HEK293 (cell line): ENCODE results near the gene SYTL1.

ENCODE experiments used
- CTCF ChIA-PET: fragments of 350-600 bp; formaldehyde crosslinking; extraction: SDS; loops from one replicate; lab custom pipeline; 2021; ENCODE audit warnings: antibody characterized with exemption; lab: Yijun Ruan, JAX
- POLR2A ChIA-PET: fragments of 300-600 bp; formaldehyde crosslinking; extraction: SDS; loops from one replicate; lab custom pipeline; 2020; ENCODE audit warnings: antibody characterized with exemption, inconsistent platforms; lab: Yijun Ruan, JAX
- H3K27ac ChIP-seq: fragments of 200-500 bp; sonication (Bioruptor generic); 2 replicates; pipeline ENCODE4 v1.5.1; 2014; ENCODE audit warnings: low read depth, low read length, control low read depth, inconsistent platforms; ENCODE audit errors: extremely low read depth
- H3K36me3 ChIP-seq, 2 experiments: fragments of 200-500 bp in 1 of 2; sonication (Bioruptor generic) in 1 of 2; 1 replicate in 1 of 2; 2 replicates in 1 of 2; pipeline ENCODE4 v1.5.1; 2014 to 2017; ENCODE audit warnings: inconsistent platforms in 2 of 2, low read length in 2 of 2; ENCODE audit not compliant: control insufficient read depth in 2 of 2, insufficient read depth in 1 of 2
- H3K4me1 ChIP-seq: fragments of 200-500 bp; sonication (Bioruptor generic); 2 replicates; pipeline ENCODE4 v1.5.1; 2014; ENCODE audit warnings: mild to moderate bottlenecking, low read length, inconsistent platforms; ENCODE audit not compliant: control insufficient read depth, insufficient read depth
- H3K4me3 ChIP-seq: 2 replicates; pipeline ENCODE4 v1.5.1; 2011; ENCODE audit warnings: low read depth, mild to moderate bottlenecking, control low read depth, low read length, moderate library complexity
- H3K9me3 ChIP-seq: fragments of 200-500 bp; sonication (Bioruptor generic); 2 replicates; pipeline ENCODE4 v1.5.1; 2014; ENCODE audit warnings: low read depth, low read length, inconsistent platforms; ENCODE audit not compliant: control insufficient read depth, insufficient read depth
- FEZF1 ChIP-seq: fragments of 450-650 bp; formaldehyde crosslinking; IDR thresholded peaks from 2 replicates; pipeline ENCODE4 v1.5.1; 2016; ENCODE audit warnings: missing biosample characterization, missing genetic modification characterization
- GLIS1 ChIP-seq: fragments of 450-650 bp; formaldehyde crosslinking; IDR thresholded peaks from 2 replicates; pipeline ENCODE4 v1.5.1; 2016; ENCODE audit warnings: missing biosample characterization, missing genetic modification characterization
- REPIN1 ChIP-seq: fragments of 450-650 bp; formaldehyde crosslinking; IDR thresholded peaks from 2 replicates; pipeline ENCODE4 v1.5.1; 2017; ENCODE audit warnings: missing biosample characterization, missing genetic modification characterization, low read depth
- SP2 ChIP-seq: fragments of 450-650 bp; formaldehyde crosslinking; IDR thresholded peaks from 2 replicates; pipeline ENCODE4 v1.5.1; 2016; ENCODE audit warnings: missing biosample characterization, missing genetic modification characterization
- ZBTB1 ChIP-seq: fragments of 450-650 bp; formaldehyde crosslinking; IDR thresholded peaks from 2 replicates; pipeline ENCODE4 v1.5.1; 2016; ENCODE audit warnings: missing biosample characterization, missing genetic modification characterization
- ZFHX2 ChIP-seq: fragments of 450-650 bp; formaldehyde crosslinking; conservative IDR thresholded peaks from 2 replicates; pipeline ENCODE4 v1.5.1; 2016; ENCODE audit warnings: missing biosample characterization, missing genetic modification characterization
- ZNF112 ChIP-seq: fragments of 450-650 bp; formaldehyde crosslinking; IDR thresholded peaks from 2 replicates; pipeline ENCODE4 v1.5.0; 2017; ENCODE audit warnings: missing biosample characterization, missing genetic modification characterization
- ZNF157 ChIP-seq: fragments of 450-650 bp; formaldehyde crosslinking; IDR thresholded peaks from 2 replicates; pipeline ENCODE4 v1.5.1; 2016; ENCODE audit warnings: missing biosample characterization, missing genetic modification characterization
- ZNF221 ChIP-seq: fragments of 450-650 bp; formaldehyde crosslinking; IDR thresholded peaks from 2 replicates; pipeline ENCODE4 v1.5.1; 2017; ENCODE audit warnings: missing biosample characterization, missing genetic modification characterization, borderline replicate concordance
- ZNF660 ChIP-seq: fragments of 450-650 bp; IDR thresholded peaks from 2 replicates; pipeline ENCODE4 v1.5.1; 2018; ENCODE audit warnings: missing biosample characterization, mild to moderate bottlenecking, missing genetic modification characterization
- ZNF670 ChIP-seq: fragments of 450-650 bp; formaldehyde crosslinking; IDR thresholded peaks from 2 replicates; pipeline ENCODE4 v1.5.1; 2016; ENCODE audit warnings: missing biosample characterization, missing genetic modification characterization, low read depth
- ZNF707 ChIP-seq: fragments of 450-650 bp; formaldehyde crosslinking; IDR thresholded peaks from 2 replicates; pipeline ENCODE4 v1.5.1; 2016; ENCODE audit warnings: missing biosample characterization, missing genetic modification characterization
- ZNF776 ChIP-seq: fragments of 450-650 bp; formaldehyde crosslinking; IDR thresholded peaks from 2 replicates; pipeline ENCODE4 v1.5.0; 2017; ENCODE audit warnings: missing biosample characterization, missing genetic modification characterization, borderline replicate concordance
- ZNF830 ChIP-seq: fragments of 450-650 bp; IDR thresholded peaks from 2 replicates; pipeline ENCODE4 v1.5.0; 2018; ENCODE audit warnings: missing biosample characterization, missing genetic modification characterization, low read depth, mild to moderate bottlenecking, moderate library complexity
- TF ChIP-seq, protein P1 (sequence below): fragments of 450-650 bp; formaldehyde crosslinking; IDR thresholded peaks from 2 replicates; pipeline ENCODE4 v1.5.1; 2016; ENCODE audit warnings: missing biosample characterization, missing genetic modification characterization, borderline replicate concordance
- TF ChIP-seq, protein P2 (sequence below): fragments of 450-650 bp; formaldehyde crosslinking; IDR thresholded peaks from 2 replicates; pipeline ENCODE4 v1.5.1; 2016; ENCODE audit warnings: missing biosample characterization, missing genetic modification characterization
- TF ChIP-seq, protein P3 (sequence below): fragments of 450-650 bp; formaldehyde crosslinking; IDR thresholded peaks from 2 replicates; pipeline ENCODE4 v1.5.1; 2016; ENCODE audit warnings: missing biosample characterization, missing genetic modification characterization
- TF ChIP-seq, protein P4 (sequence below): fragments of 450-650 bp; formaldehyde crosslinking; optimal IDR thresholded peaks from 2 replicates; pipeline ENCODE3; 2016; ENCODE audit warnings: missing biosample characterization, mild to moderate bottlenecking, missing genetic modification characterization
- TF ChIP-seq, protein P5 (sequence below): fragments of 450-650 bp; formaldehyde crosslinking; IDR thresholded peaks from 2 replicates; pipeline ENCODE4 v1.5.1; 2016; ENCODE audit warnings: missing biosample characterization, missing genetic modification characterization
- TF ChIP-seq, protein P6 (sequence below): fragments of 450-650 bp; formaldehyde crosslinking; IDR thresholded peaks from 2 replicates; pipeline ENCODE4 v1.5.1; 2016; ENCODE audit warnings: missing biosample characterization, missing genetic modification characterization

SYTL1 gene

DNA sequence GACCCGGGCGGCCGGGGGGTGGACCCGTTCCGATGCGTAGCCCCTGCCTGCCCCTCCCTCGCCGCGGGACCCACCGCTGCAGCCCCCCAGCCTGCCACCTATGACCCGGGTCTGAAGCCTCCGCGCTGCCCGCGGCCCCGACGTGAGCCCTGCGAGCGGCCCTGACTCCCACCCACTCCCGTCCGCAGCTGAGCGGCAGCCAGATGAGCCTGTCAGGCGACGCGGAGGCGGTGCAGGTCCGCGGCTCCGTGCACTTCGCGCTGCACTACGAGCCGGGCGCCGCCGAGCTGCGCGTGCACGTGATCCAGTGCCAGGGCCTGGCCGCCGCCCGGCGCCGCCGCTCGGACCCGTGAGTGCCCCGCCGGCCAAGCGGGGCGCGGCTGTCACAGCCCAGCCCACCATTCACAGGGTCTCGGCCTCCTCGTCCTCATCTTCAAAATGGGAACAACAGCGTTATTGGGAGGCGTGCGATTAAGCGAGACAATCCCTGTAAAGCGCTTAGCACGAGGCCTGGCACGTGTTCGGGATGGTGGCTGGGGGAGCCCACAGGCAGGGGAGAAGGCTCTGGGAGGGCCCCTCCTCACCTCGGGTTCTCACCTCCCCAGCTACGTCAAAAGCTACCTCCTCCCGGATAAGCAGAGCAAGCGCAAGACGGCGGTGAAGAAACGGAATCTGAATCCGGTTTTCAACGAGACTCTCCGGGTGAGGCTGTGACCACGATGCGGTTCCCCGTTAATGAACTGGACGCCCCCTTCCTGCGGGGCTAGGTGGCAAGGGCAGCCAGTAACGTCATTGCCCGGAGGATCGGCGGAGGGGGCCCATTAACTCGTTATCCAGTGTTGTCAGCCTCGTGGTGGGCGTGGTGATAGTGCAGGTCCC is 8.2 kb downstream of the SYTL1 start:
- H3K36me3 ChIP-seq = peaks cover 0 to 19% of the 10 kb centered on the region in 2 experiments; a peak in 1 of 3 replicates
- peaks cover 4% of the 10 kb centered on the region for H3K4me1 ChIP-seq
- ChIA-PET CTCF (interaction anchor here (0.7 to 3.2 kb wide), 5 partner anchors 15 to 46 kb away, joined by 3 to 17 read pairs (median 4); no protein-coding TSS in a partner anchor), POLR2A (interaction anchor here (0.6 to 2.0 kb wide), 7 partner anchors 11 to 195 kb away, joined by 3 to 17 read pairs (median 5); partner anchors contain the start of genes MAP3K6, SLC9A1 and TMEM222)
- H3K27ac ChIP-seq = no peak overlapping the region
- TF ChIP-seq ZNF707 (tag by site-specific recombination) = no peak
- no peak for TF ChIP-seq ZNF157 (tag by site-specific recombination)
- no peak for TF ChIP-seq ZNF112 (tag by site-specific recombination)
- TF ChIP-seq ZNF221 (tag by site-specific recombination) = no peak
- TF ChIP-seq, protein P1, sequence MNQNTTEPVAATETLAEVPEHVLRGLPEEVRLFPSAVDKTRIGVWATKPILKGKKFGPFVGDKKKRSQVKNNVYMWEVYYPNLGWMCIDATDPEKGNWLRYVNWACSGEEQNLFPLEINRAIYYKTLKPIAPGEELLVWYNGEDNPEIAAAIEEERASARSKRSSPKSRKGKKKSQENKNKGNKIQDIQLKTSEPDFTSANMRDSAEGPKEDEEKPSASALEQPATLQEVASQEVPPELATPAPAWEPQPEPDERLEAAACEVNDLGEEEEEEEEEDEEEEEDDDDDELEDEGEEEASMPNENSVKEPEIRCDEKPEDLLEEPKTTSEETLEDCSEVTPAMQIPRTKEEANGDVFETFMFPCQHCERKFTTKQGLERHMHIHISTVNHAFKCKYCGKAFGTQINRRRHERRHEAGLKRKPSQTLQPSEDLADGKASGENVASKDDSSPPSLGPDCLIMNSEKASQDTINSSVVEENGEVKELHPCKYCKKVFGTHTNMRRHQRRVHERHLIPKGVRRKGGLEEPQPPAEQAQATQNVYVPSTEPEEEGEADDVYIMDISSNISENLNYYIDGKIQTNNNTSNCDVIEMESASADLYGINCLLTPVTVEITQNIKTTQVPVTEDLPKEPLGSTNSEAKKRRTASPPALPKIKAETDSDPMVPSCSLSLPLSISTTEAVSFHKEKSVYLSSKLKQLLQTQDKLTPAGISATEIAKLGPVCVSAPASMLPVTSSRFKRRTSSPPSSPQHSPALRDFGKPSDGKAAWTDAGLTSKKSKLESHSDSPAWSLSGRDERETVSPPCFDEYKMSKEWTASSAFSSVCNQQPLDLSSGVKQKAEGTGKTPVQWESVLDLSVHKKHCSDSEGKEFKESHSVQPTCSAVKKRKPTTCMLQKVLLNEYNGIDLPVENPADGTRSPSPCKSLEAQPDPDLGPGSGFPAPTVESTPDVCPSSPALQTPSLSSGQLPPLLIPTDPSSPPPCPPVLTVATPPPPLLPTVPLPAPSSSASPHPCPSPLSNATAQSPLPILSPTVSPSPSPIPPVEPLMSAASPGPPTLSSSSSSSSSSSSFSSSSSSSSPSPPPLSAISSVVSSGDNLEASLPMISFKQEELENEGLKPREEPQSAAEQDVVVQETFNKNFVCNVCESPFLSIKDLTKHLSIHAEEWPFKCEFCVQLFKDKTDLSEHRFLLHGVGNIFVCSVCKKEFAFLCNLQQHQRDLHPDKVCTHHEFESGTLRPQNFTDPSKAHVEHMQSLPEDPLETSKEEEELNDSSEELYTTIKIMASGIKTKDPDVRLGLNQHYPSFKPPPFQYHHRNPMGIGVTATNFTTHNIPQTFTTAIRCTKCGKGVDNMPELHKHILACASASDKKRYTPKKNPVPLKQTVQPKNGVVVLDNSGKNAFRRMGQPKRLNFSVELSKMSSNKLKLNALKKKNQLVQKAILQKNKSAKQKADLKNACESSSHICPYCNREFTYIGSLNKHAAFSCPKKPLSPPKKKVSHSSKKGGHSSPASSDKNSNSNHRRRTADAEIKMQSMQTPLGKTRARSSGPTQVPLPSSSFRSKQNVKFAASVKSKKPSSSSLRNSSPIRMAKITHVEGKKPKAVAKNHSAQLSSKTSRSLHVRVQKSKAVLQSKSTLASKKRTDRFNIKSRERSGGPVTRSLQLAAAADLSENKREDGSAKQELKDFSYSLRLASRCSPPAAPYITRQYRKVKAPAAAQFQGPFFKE (tag by site-specific recombination) = no peak
- peak; percentile 47 for TF ChIP-seq ZFHX2
- TF ChIP-seq, protein P2, sequence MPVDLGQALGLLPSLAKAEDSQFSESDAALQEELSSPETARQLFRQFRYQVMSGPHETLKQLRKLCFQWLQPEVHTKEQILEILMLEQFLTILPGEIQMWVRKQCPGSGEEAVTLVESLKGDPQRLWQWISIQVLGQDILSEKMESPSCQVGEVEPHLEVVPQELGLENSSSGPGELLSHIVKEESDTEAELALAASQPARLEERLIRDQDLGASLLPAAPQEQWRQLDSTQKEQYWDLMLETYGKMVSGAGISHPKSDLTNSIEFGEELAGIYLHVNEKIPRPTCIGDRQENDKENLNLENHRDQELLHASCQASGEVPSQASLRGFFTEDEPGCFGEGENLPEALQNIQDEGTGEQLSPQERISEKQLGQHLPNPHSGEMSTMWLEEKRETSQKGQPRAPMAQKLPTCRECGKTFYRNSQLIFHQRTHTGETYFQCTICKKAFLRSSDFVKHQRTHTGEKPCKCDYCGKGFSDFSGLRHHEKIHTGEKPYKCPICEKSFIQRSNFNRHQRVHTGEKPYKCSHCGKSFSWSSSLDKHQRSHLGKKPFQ (tag by site-specific recombination) = no peak
- TF ChIP-seq, protein P3, sequence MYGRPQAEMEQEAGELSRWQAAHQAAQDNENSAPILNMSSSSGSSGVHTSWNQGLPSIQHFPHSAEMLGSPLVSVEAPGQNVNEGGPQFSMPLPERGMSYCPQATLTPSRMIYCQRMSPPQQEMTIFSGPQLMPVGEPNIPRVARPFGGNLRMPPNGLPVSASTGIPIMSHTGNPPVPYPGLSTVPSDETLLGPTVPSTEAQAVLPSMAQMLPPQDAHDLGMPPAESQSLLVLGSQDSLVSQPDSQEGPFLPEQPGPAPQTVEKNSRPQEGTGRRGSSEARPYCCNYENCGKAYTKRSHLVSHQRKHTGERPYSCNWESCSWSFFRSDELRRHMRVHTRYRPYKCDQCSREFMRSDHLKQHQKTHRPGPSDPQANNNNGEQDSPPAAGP (tag by site-specific recombination) = 0 out of 2 replicates have a peak, but pooled peaks have one; percentile 4
- no peak for TF ChIP-seq REPIN1 (tag by site-specific recombination)
- TF ChIP-seq ZNF830 (tag by site-specific recombination) = no peak
- no peak for TF ChIP-seq ZBTB1 (tag by site-specific recombination)
- TF ChIP-seq, protein P4, sequence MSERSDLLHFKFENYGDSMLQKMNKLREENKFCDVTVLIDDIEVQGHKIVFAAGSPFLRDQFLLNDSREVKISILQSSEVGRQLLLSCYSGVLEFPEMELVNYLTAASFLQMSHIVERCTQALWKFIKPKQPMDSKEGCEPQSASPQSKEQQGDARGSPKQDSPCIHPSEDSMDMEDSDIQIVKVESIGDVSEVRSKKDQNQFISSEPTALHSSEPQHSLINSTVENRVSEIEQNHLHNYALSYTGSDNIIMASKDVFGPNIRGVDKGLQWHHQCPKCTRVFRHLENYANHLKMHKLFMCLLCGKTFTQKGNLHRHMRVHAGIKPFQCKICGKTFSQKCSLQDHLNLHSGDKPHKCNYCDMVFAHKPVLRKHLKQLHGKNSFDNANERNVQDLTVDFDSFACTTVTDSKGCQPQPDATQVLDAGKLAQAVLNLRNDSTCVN (tag by site-specific recombination) = peak; percentile 68
- TF ChIP-seq FEZF1 = no peak
- TF ChIP-seq, protein P5, sequence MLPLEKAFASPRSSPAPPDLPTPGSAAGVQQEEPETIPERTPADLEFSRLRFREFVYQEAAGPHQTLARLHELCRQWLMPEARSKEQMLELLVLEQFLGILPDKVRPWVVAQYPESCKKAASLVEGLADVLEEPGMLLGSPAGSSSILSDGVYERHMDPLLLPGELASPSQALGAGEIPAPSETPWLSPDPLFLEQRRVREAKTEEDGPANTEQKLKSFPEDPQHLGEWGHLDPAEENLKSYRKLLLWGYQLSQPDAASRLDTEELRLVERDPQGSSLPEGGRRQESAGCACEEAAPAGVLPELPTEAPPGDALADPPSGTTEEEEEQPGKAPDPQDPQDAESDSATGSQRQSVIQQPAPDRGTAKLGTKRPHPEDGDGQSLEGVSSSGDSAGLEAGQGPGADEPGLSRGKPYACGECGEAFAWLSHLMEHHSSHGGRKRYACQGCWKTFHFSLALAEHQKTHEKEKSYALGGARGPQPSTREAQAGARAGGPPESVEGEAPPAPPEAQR (tag by site-specific recombination) = no peak
- TF ChIP-seq, protein P6, sequence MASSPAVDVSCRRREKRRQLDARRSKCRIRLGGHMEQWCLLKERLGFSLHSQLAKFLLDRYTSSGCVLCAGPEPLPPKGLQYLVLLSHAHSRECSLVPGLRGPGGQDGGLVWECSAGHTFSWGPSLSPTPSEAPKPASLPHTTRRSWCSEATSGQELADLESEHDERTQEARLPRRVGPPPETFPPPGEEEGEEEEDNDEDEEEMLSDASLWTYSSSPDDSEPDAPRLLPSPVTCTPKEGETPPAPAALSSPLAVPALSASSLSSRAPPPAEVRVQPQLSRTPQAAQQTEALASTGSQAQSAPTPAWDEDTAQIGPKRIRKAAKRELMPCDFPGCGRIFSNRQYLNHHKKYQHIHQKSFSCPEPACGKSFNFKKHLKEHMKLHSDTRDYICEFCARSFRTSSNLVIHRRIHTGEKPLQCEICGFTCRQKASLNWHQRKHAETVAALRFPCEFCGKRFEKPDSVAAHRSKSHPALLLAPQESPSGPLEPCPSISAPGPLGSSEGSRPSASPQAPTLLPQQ (tag by site-specific recombination) = no peak; the same call in 1 of the 2 replicates
- TF ChIP-seq ZNF670 (tag by site-specific recombination) = no peak
- no peak for TF ChIP-seq ZNF660
- TF ChIP-seq GLIS1 (tag by site-specific recombination) = no peak
- peak; percentile 42; the same call in 1 of the 2 replicates for TF ChIP-seq SP2 (tag by site-specific recombination)
- TF ChIP-seq ZNF776 = no peak
- no peaks in the 10 kb centered on the region for H3K9me3 ChIP-seq
- H3K4me3 ChIP-seq = no peak overlapping the region; the same call in 1 of the 2 replicates
